Activated naive CD4-positive, alpha-beta T cell treated with anti-CD3 and anti-CD28 coated beads, Interleukin-2, amount 10 ng/mL, durations not matched to agents 7 days and 5 days (primary cell): ENCODE measurements around the gene ARL6IP4.
"Not testable (repeated sequence)": the region's sequence is repeated elsewhere in the genome, so short reads cannot be mapped to it uniquely, and the experiment has no call there.

Source experiments
- CTCF ChIA-PET: fragments of 350-600 bp; sonication (Branson Sonifier 250); formaldehyde crosslinking; loops from one replicate; lab custom pipeline; 2021; ENCODE audit warnings: antibody characterized with exemption; lab: Charles Lee
- DNase-seq: peaks from one replicate; pipeline ENCODE4 v3.0.0-alpha.2; 2020
- H3K27ac Mint-ChIP-seq: one replicate; pipeline ENCODE4 v1.8.0; 2021; ENCODE audit warnings: mild to moderate bottlenecking, moderate library complexity, mixed read lengths
- H3K27me3 Mint-ChIP-seq: one replicate; pipeline ENCODE4 v1.8.0; 2021; ENCODE audit warnings: mild to moderate bottlenecking, mixed read lengths
- H3K36me3 Mint-ChIP-seq: one replicate; pipeline ENCODE4 v1.8.0; 2021; ENCODE audit warnings: mixed read lengths
- H3K4me1 Mint-ChIP-seq: one replicate; pipeline ENCODE4 v1.8.0; 2021; ENCODE audit warnings: mixed read lengths
- H3K4me3 Mint-ChIP-seq: one replicate; pipeline ENCODE4 v1.8.0; 2021; ENCODE audit warnings: mild to moderate bottlenecking, moderate library complexity, mixed read lengths
- H3K9me3 Mint-ChIP-seq: one replicate; pipeline ENCODE4 v1.8.0; 2021; ENCODE audit warnings: mixed read lengths

The ARL6IP4 gene

GRCh38 chr12:122980183-122981035 lies at the start of gene ARL6IP4:
ARL6IP4 (plus strand) TSS chr12:122980681; CDS start chr12:122981140, 459 bp downstream.
- no peaks in the 10 kb centered on the region for H3K27me3 Mint-ChIP-seq
- peaks cover 27% of the 10 kb centered on the region for H3K36me3 Mint-ChIP-seq
- peak within 1 kb of the TSS; percentile 91 for H3K27ac Mint-ChIP-seq
- peaks cover 75% of the 10 kb centered on the region for H3K4me1 Mint-ChIP-seq
- peak; percentile 75 for DNase-seq
- peak within 1 kb of the TSS; percentile 90 for H3K4me3 Mint-ChIP-seq
- H3K9me3 Mint-ChIP-seq: no peaks in the 10 kb centered on the region
- CTCF ChIA-PET: interaction anchor here (0.9 to 1.0 kb wide), 2 partner anchors 115 to 255 kb away, joined by 3 read pairs; no protein-coding TSS in a partner anchor

- Mint-ChIP-seq H3K27me3 (peaks cover 4% of the 10 kb centered on the region), H3K9me3 (no peaks in the 10 kb centered on the region), H3K36me3 (no peaks in the 10 kb centered on the region), H3K27ac (no peak overlapping the region), H3K4me3 (no peak overlapping the region), H3K4me1 (peaks cover 5% of the 10 kb centered on the region)
- no peak for DNase-seq
- CTCF ChIA-PET: no interaction called here
Observed at GRCh38 chr12:122932207-122932606, 48.3 kb upstream of the ARL6IP4 start.

- CTCF ChIA-PET: no interaction called here
- Mint-ChIP-seq H3K4me1 (no peaks in the 10 kb centered on the region), H3K36me3 (no peaks in the 10 kb centered on the region), H3K27ac (no peak overlapping the region), H3K9me3 (no peaks in the 10 kb centered on the region), H3K27me3 (no peaks in the 10 kb centered on the region), H3K4me3 (no peak overlapping the region)
- no peak for DNase-seq
Observed at GRCh38 chr12:122934722-122935121, 45.8 kb upstream of the ARL6IP4 start.

GRCh38 chr12:122935318-122935717 lies 45.2 kb upstream of the ARL6IP4 start:
- DNase-seq: no peak
- H3K27me3 Mint-ChIP-seq: no peaks in the 10 kb centered on the region
- CTCF ChIA-PET: interaction anchor here (0.6 to 1.3 kb wide), 2 partner anchors 17 to 65 kb away, joined by 3 read pairs; no protein-coding TSS in a partner anchor
- no peaks in the 10 kb centered on the region for H3K36me3 Mint-ChIP-seq
- no peak overlapping the region for H3K4me3 Mint-ChIP-seq
- no peaks in the 10 kb centered on the region for H3K4me1 Mint-ChIP-seq
- no peaks in the 10 kb centered on the region for H3K9me3 Mint-ChIP-seq
- H3K27ac Mint-ChIP-seq: no peak overlapping the region

- Mint-ChIP-seq H3K27me3 (no peaks in the 10 kb centered on the region), H3K9me3 (no peaks in the 10 kb centered on the region), H3K4me3 (no peak overlapping the region), H3K36me3 (no peaks in the 10 kb centered on the region), H3K4me1 (peaks cover 2% of the 10 kb centered on the region), H3K27ac (no peak overlapping the region)
- CTCF ChIA-PET: interaction anchor here (1.5 kb wide), 1 partner anchor 66 kb away, joined by 3 read pairs; no protein-coding TSS in a partner anchor
- no peak for DNase-seq
Observed at GRCh38 chr12:122937622-122938091, 42.8 kb upstream of the ARL6IP4 start.

GRCh38 chr12:122939125-122939524 lies 41.4 kb upstream of the ARL6IP4 start:
- Mint-ChIP-seq H3K27ac (no peak overlapping the region), H3K36me3 (no peaks in the 10 kb centered on the region), H3K4me3 (no peak overlapping the region), H3K27me3 (no peaks in the 10 kb centered on the region), H3K9me3 (no peaks in the 10 kb centered on the region), H3K4me1 (peaks cover 12% of the 10 kb centered on the region)
- CTCF ChIA-PET: interaction anchor here (1.5 kb wide), 1 partner anchor 68 kb away, joined by 3 read pairs; no protein-coding TSS in a partner anchor
- DNase-seq: no peak

GRCh38 chr12:122941351-122941750 lies 39.1 kb upstream of the ARL6IP4 start:
- not testable (repeated sequence) for H3K4me3 Mint-ChIP-seq, H3K36me3 Mint-ChIP-seq, DNase-seq, H3K9me3 Mint-ChIP-seq, H3K27me3 Mint-ChIP-seq, H3K27ac Mint-ChIP-seq
- CTCF ChIA-PET: interaction anchor here (0.6 kb wide), 1 partner anchor 9 kb away, joined by 4 read pairs; no protein-coding TSS in a partner anchor
- peaks cover 20% of the 10 kb centered on the region for H3K4me1 Mint-ChIP-seq

- no peak overlapping the region for H3K4me3 Mint-ChIP-seq
Observed at GRCh38 chr12:122942637-122943036, 37.8 kb upstream of the ARL6IP4 start.

GRCh38 chr12:122943196-122943595 lies 37.3 kb upstream of the ARL6IP4 start:
- H3K27me3 Mint-ChIP-seq: peaks cover 7% of the 10 kb centered on the region
- H3K27ac Mint-ChIP-seq: no peak overlapping the region
- CTCF ChIA-PET: no interaction called here

More at GRCh38 chr12:122942637-122943036, 37.8 kb upstream of the ARL6IP4 start:
- peaks cover 7% of the 10 kb centered on the region for H3K27me3 Mint-ChIP-seq
- peaks cover 33% of the 10 kb centered on the region for H3K4me1 Mint-ChIP-seq
- CTCF ChIA-PET: no interaction called here
- no peaks in the 10 kb centered on the region for H3K9me3 Mint-ChIP-seq
- no peak for DNase-seq
- no peaks in the 10 kb centered on the region for H3K36me3 Mint-ChIP-seq
- no peak overlapping the region for H3K27ac Mint-ChIP-seq

GRCh38 chr12:122944605-122945592 lies 35.6 kb upstream of the ARL6IP4 start:
- DNase-seq: no peak
- peaks cover 3% of the 10 kb centered on the region for H3K36me3 Mint-ChIP-seq
- H3K9me3 Mint-ChIP-seq: no peaks in the 10 kb centered on the region
- peaks cover 7% of the 10 kb centered on the region for H3K27me3 Mint-ChIP-seq
- H3K4me3 Mint-ChIP-seq: no peak overlapping the region
- H3K4me1 Mint-ChIP-seq: peaks cover 42% of the 10 kb centered on the region
- no peak overlapping the region for H3K27ac Mint-ChIP-seq
- CTCF ChIA-PET: interaction anchor here (0.6 to 2.3 kb wide), 5 partner anchors 8 to 151 kb away, joined by 3 to 5 read pairs (median 5); no protein-coding TSS in a partner anchor

More at GRCh38 chr12:122943196-122943595, 37.3 kb upstream of the ARL6IP4 start:
- Mint-ChIP-seq H3K9me3 (no peaks in the 10 kb centered on the region), H3K4me3 (no peak overlapping the region), H3K36me3 (peaks cover 2% of the 10 kb centered on the region), H3K4me1 (peaks cover 38% of the 10 kb centered on the region)
- no peak for DNase-seq

- H3K4me3 Mint-ChIP-seq: no peak overlapping the region
- peaks cover 42% of the 10 kb centered on the region for H3K4me1 Mint-ChIP-seq
- H3K9me3 Mint-ChIP-seq: no peaks in the 10 kb centered on the region
- peaks cover 7% of the 10 kb centered on the region for H3K27me3 Mint-ChIP-seq
- CTCF ChIA-PET: interaction anchor here (0.6 to 2.3 kb wide), 11 partner anchors 47 to 640 kb away, joined by 3 to 12 read pairs (median 4); no protein-coding TSS in a partner anchor
- peak overlapping the region; percentile 70 for H3K27ac Mint-ChIP-seq
- peaks cover 3% of the 10 kb centered on the region for H3K36me3 Mint-ChIP-seq
- peak; percentile 83 for DNase-seq
Observed at GRCh38 chr12:122946690-122947341, 33.7 kb upstream of the ARL6IP4 start.

- no peaks in the 10 kb centered on the region for H3K9me3 Mint-ChIP-seq
- peaks cover 42% of the 10 kb centered on the region for H3K4me1 Mint-ChIP-seq
- H3K27me3 Mint-ChIP-seq: peaks cover 7% of the 10 kb centered on the region
- no peak overlapping the region for H3K4me3 Mint-ChIP-seq
- peak overlapping the region; percentile 70 for H3K27ac Mint-ChIP-seq
- no peak for DNase-seq
- peaks cover 3% of the 10 kb centered on the region for H3K36me3 Mint-ChIP-seq
- CTCF ChIA-PET: interaction anchor here (0.6 to 2.3 kb wide), 9 partner anchors 47 to 640 kb away, joined by 3 to 12 read pairs (median 3); no protein-coding TSS in a partner anchor
Observed at GRCh38 chr12:122947352-122947792, 33.1 kb upstream of the ARL6IP4 start.

- DNase-seq: no peak
- Mint-ChIP-seq H3K27me3 (peaks cover 7% of the 10 kb centered on the region), H3K4me3 (no peak overlapping the region), H3K27ac (no peak overlapping the region), H3K9me3 (no peaks in the 10 kb centered on the region), H3K36me3 (peaks cover 3% of the 10 kb centered on the region), H3K4me1 (peaks cover 32% of the 10 kb centered on the region)
- CTCF ChIA-PET: interaction anchor here (0.7 to 9.5 kb wide), 3 partner anchors 68 to 89 kb away, joined by 4 to 106 read pairs (median 4); no protein-coding TSS in a partner anchor
Observed at GRCh38 chr12:122948605-122949004, 31.9 kb upstream of the ARL6IP4 start.
